Thymus (tissue), 11 donors: ENCODE measurements around the gene TAF1B. TPM values are rescaled to one million over a fixed set of nuclear protein-coding genes. Genes with fewer than 3 reads are reported as not detected.

ENCODE experiments used
- DNase-seq, 9 donors: peaks; one replicate each; pipeline ENCODE4 v3.0.0-alpha.2; 2013; ENCODE audit warnings: low spot score in 9 of 9, low read depth in 6 of 9, missing footprints in 1 of 9
- H3K27ac ChIP-seq, 2 donors: one replicate each; pipeline ENCODE4 v1.5.1; 2013; ENCODE audit warnings: control low read depth in 1 of 2, low read depth in 1 of 2, low read length in 1 of 2, mild to moderate bottlenecking in 1 of 2, moderate library complexity in 1 of 2
- H3K27me3 ChIP-seq, 2 donors: one replicate each; pipeline ENCODE4 v1.5.1; 2013; ENCODE audit warnings: low read length in 1 of 2; ENCODE audit not compliant: control insufficient read depth in 2 of 2, insufficient read depth in 1 of 2
- H3K36me3 ChIP-seq, 2 donors: one replicate each; pipeline ENCODE4 v1.5.1; 2013; ENCODE audit warnings: low read length in 1 of 2, mild to moderate bottlenecking in 1 of 2, moderate library complexity in 1 of 2; ENCODE audit not compliant: control insufficient read depth in 2 of 2, insufficient read depth in 2 of 2
- H3K4me1 ChIP-seq, 2 donors: one replicate each; pipeline ENCODE4 v1.5.1; 2013; ENCODE audit warnings: low read length in 2 of 2; ENCODE audit not compliant: control insufficient read depth in 2 of 2, insufficient read depth in 2 of 2
- H3K4me3 ChIP-seq, 2 donors: one replicate each; pipeline ENCODE4 v1.5.1; 2013; ENCODE audit warnings: low read length in 2 of 2, control low read depth in 1 of 2, mild to moderate bottlenecking in 1 of 2
- H3K9me3 ChIP-seq, 2 donors: one replicate each; pipeline ENCODE4 v1.5.1; 2013; ENCODE audit warnings: low read length in 1 of 2, mild to moderate bottlenecking in 1 of 2; ENCODE audit not compliant: control insufficient read depth in 2 of 2, insufficient read depth in 1 of 2
- WGBS: extraction: QIAGEN DNeasy Blood & Tissue Kit; methylation state at CpG from one replicate; pipeline ENCODE4 v1.1.7; 2013; 5-methylcytosine and 5-hydroxymethylcytosine counted together
- polyA plus RNA-seq: library from polyadenylated mRNA; stranded (reverse); fragments of 200-250 nt; gene quantifications from one replicate; pipeline ENCODE4 v1.2.3, GENCODE V29; 2013
- total RNA-seq: library from RNA; stranded (reverse); fragments of 120-200 nt; gene quantifications from one replicate; pipeline ENCODE4 v1.2.4, GENCODE V29; 2013
- donor health status: healthy.

Gene TAF1B
- total and polyA plus RNA-seq, 2 donors = 9.4 to 17.3 TPM

DNA sequence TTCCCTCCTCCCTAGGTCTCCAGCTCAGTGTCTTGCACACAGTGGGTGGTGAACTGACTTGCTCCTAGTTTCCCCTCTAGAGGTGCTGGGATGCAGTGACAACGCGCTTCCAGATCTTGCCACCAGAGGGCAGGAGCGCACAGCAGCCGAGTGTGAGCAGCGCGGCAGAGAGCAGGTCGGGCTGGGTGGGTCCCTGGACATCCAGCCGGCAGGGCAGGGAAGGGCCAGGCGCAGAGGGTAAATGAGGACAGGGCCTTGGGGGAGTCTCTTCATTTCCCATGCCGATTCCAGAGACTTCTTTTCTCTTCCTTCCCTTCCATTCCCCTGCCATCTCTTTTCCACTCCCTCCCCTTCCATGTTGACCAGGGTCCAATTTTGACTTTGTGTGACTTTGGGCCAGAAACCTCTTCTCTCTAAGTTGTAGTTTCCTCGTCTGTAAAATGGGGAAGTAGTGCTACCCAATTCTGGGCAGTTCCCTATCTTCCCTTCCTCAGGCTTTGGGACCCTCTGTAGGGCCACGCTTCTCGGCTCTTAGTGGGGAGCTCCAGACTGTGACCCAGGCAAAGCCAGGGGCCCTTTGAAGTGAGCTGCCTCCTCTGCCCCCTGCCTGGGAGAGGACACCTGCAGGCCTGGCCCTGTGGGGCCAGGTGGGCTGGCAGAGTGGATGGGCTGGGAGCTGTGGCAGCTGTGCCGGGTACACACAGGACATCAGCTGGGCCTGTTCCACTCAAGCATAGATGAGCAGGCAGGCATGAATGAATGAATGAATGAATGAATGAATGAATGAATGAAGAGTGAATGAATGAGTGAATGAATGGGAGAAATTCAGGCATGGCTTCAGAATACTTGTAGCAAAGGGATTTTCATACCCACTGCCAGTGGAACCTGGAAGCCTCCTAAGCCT, 43.3 kb upstream of the TAF1B start:
- no peak overlapping the region for H3K4me3 ChIP-seq
- H3K27me3 ChIP-seq = no peaks in the 10 kb centered on the region
- no peaks in the 10 kb centered on the region for H3K9me3 ChIP-seq
- peaks cover 0 to 22% of the 10 kb centered on the region in 2 donors for H3K4me1 ChIP-seq
- no peaks in the 10 kb centered on the region for H3K36me3 ChIP-seq
- H3K27ac ChIP-seq = peak overlapping the region in 1 of 2 donors; percentile 3
- 21% methylated on average over 14 of the region's 14 CpGs for WGBS
- peak in 8 of 9 donors; percentile 51 to 86 (median 70) for DNase-seq

GRCh38 chr2:9800639-9800974, 42.7 kb upstream of the TAF1B start:
- peaks cover 0 to 22% of the 10 kb centered on the region in 2 donors for H3K4me1 ChIP-seq
- DNase-seq = no peak
- H3K36me3 ChIP-seq = no peaks in the 10 kb centered on the region
- H3K9me3 ChIP-seq = no peaks in the 10 kb centered on the region
- peak overlapping the region; percentile 15 to 29 for H3K27ac ChIP-seq
- WGBS = 94% methylated on average over 5 of the region's 5 CpGs
- no peak overlapping the region for H3K4me3 ChIP-seq
- no peaks in the 10 kb centered on the region for H3K27me3 ChIP-seq

- Histone ChIP-seq H3K4me3 (no peak overlapping the region), H3K9me3 (no peaks in the 10 kb centered on the region), H3K27me3 (no peaks in the 10 kb centered on the region), H3K4me1 (peaks cover 0 to 22% of the 10 kb centered on the region in 2 donors), H3K27ac (peak overlapping the region; percentile 29 to 48), H3K36me3 (no peaks in the 10 kb centered on the region)
- WGBS = 92% methylated on average over 25 of the region's 25 CpGs
- DNase-seq = peak in 1 of 9 donors; percentile 21
Observed at GRCh38 chr2:9800975-9801726, 42.1 kb upstream of the TAF1B start.

GRCh38 chr2:9802576-9802993, 40.7 kb upstream of the TAF1B start:
- no peaks in the 10 kb centered on the region for H3K9me3 ChIP-seq
- no peak for DNase-seq
- no peak overlapping the region for H3K4me3 ChIP-seq
- H3K4me1 ChIP-seq = peaks cover 0 to 22% of the 10 kb centered on the region in 2 donors
- 95% methylated on average over 8 of the region's 8 CpGs for WGBS
- no peaks in the 10 kb centered on the region for H3K27me3 ChIP-seq
- H3K27ac ChIP-seq = no peak overlapping the region
- H3K36me3 ChIP-seq = no peaks in the 10 kb centered on the region

DNA sequence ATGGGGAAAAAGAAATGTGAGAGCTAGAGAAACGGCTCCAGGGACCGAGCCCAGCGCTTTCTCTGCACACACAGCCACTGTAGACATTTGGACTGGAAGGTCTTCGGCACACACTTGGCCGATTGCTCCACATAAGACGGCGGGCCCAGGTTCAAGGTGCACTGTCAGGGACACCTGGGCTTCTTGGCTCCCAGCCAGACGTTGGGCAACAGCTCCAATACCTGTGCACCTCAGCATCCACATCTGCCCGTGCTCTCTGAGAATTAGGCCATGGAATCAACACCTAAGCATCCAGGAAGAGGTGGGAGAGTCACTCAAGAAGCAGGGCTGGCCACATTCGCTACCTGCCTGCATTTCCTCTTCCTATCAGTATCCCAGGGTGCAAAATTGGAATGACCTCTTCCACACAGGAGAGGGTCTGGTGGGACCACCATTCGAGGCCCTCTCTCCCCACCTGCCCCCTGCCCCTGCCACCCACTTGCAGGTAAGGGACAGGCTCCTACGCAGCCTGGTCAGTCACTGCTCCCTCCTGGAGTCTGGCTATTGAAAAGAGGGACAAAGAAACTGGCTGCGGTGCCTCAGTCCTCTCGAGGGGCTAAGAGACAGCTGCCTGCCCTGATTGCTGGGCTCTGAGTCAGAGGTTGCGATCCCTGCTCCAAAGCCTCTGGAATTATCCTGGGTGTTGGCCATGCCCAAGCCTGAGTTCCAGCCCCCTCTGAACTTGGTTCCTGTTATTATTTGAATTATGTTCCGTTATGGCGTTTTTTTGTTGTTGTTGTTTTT, 40.1 kb upstream of the TAF1B start:
- Histone ChIP-seq H3K27me3 (no peaks in the 10 kb centered on the region), H3K9me3 (no peaks in the 10 kb centered on the region), H3K36me3 (no peaks in the 10 kb centered on the region), H3K4me3 (no peak overlapping the region), H3K4me1 (peaks cover 0 to 22% of the 10 kb centered on the region in 2 donors), H3K27ac (no peak overlapping the region)
- 92% methylated on average over 17 of the region's 17 CpGs for WGBS
- DNase-seq = no peak

DNA sequence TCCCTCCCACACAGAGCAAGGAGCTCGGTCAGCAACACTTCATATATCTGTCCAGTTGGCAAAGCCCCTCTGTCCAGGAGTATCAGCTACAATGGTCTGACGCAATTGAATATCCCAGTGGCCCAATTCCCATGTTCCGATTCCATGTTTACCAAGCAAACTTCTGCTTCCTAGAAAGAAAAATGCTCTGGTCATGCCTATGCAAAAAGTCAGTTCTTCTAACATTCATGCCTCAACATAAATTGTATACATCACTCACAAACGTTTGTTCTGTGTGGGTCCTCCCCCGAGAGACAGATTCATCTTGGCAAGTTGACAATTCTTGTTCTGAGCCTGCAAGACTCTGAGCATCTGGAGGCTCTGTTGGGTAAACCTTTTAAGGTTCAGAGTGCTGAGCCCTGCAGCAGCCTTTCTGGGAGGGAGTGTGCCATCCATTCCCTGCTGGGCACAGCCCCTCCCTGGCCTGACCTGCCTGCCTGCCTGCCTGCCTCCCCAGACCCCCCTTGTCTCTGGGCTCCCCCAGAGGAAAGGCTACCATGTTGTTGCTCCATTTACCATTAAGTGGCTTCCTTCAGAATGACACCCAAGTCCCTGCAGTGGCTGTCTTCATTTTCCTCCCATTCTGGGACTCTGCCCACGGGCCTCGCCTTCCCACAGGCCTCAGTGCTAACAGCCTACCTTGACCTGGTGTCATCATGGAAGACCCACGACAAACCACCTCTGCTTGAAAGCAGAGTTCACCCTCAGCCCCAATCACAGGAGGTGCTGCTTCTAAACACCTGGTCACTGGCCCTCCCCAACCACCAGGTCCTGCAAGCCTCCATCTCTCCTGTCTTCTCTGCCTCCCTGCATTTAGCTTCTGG, 37.6 kb upstream of the TAF1B start:
- Histone ChIP-seq H3K4me1 (peaks cover 0 to 9% of the 10 kb centered on the region in 2 donors), H3K27ac (no peak overlapping the region), H3K27me3 (no peaks in the 10 kb centered on the region), H3K9me3 (no peaks in the 10 kb centered on the region), H3K4me3 (no peak overlapping the region), H3K36me3 (no peaks in the 10 kb centered on the region)
- DNase-seq = no peak
- 86% methylated on average over 8 of the region's 8 CpGs for WGBS

- WGBS = 91% methylated on average over 1 of the region's 1 CpG
Observed at GRCh38 chr2:9806298-9806610, 37.0 kb upstream of the TAF1B start.

GRCh38 chr2:9806656-9807055, 36.6 kb upstream of the TAF1B start:
- DNase-seq = no peak
- peaks cover 0 to 5% of the 10 kb centered on the region in 2 donors for H3K4me1 ChIP-seq
- WGBS = 94% methylated on average over 12 of the region's 12 CpGs

More at GRCh38 chr2:9806298-9806610, 37.0 kb upstream of the TAF1B start:
- Histone ChIP-seq H3K27ac (no peak overlapping the region), H3K4me1 (peaks cover 0 to 9% of the 10 kb centered on the region in 2 donors), H3K9me3 (no peaks in the 10 kb centered on the region), H3K36me3 (no peaks in the 10 kb centered on the region), H3K27me3 (no peaks in the 10 kb centered on the region), H3K4me3 (no peak overlapping the region)
- no peak for DNase-seq

More at GRCh38 chr2:9806656-9807055, 36.6 kb upstream of the TAF1B start:
- no peak overlapping the region for H3K4me3 ChIP-seq
- H3K27ac ChIP-seq = no peak overlapping the region
- no peaks in the 10 kb centered on the region for H3K27me3 ChIP-seq
- no peaks in the 10 kb centered on the region for H3K36me3 ChIP-seq
- H3K9me3 ChIP-seq = no peaks in the 10 kb centered on the region
